NCI-H128 (cell line): Measurements from ENCODE around the gene RNF20.
"Not testable (repeated sequence)": the region's sequence is repeated elsewhere in the genome, so short reads cannot be mapped to it uniquely, and the experiment has no call there.

Source experiments
- DNase-seq: peaks from one replicate; lab custom pipeline; 2025; ENCODE audit not compliant: unreplicated experiment; lab: John Stamatoyannopoulos, UW

The RNF20 gene

GRCh38 chr9:101536351-101536750, 2.7 kb downstream of the RNF20 start:
- DNase-seq, result no peak

DNA sequence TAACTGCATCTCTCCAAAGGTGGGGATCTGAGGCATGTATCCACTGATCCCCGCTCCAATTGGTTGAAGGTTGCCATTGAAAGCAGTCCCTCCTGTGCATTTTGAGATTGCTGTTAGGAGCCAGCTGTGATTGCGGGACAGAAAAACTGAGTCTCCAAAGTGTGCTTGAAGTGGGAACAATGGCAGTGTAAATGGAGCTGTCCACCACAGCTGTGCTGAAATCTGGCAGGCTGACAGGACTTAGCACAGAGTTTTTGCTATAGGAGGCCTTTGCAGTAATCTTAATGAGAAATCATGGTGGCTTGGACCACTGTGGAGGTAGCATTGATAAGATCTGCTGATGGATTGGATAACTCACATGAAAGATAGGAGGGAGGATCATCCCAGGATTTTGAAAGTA, 3.3 kb downstream of the RNF20 start:
- no peak for DNase-seq

GRCh38 chr9:101540069-101540468, 6.4 kb downstream of the RNF20 start:
- DNase-seq, result no peak

DNA sequence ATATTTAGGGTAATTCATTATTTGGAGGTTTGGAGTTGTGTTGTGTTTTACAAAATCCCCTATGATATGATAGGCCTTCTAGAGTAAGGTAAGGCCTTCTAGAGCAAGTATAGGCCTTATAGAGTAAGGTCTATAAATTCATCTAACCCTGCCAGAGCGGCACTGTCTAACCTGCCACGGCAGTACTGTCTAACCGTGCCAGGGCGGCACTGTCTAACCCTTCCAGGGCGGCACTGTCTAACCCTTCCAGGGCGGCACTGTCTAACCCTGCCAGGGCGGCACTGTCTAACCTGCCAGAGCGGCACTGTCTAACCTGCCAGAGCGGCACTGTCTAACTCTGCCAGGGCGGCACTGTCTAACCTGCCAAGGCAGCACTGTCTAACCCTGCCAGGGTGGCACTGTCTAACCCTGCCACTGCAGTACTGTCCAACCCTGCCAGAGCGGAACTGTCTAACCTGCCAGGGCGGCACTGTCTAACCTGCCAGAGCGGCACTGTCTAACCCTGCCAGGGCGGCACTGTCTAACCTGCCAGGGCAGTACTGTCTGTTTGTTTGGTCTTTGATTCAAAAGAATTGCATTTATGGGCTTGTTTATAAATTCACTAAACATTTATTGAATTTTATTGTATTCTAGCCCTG, 9.6 kb downstream of the RNF20 start:
- no peak for DNase-seq

GRCh38 chr9:101549472-101550098, 15.9 kb downstream of the RNF20 start:
- not testable (repeated sequence) for DNase-seq

- no peak for DNase-seq
Measured at GRCh38 chr9:101561740-101562139, 28.1 kb downstream of the RNF20 start.

- no peak for DNase-seq
Measured at GRCh38 chr9:101562966-101563365, 29.3 kb downstream of the RNF20 start.

DNA sequence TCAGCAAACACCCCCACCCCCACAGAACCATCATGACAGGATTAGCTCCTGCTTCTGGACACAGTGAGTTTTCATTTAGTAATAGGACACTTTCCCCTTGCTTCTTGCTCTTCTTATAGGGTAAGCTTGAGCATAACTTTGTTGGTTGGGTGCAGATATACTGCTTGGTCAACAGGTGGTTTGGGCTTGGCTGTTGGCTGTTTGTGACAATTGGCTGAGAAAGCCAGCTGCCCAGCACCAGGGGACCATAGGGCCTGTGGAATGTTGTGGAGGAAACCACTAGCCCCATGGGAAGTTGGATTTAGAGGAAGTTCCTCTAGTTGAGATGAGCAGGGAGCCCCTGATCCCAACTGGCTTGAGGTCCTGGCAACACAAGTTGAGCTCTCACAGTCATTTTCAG, 30.6 kb downstream of the RNF20 start:
- no peak for DNase-seq

DNA sequence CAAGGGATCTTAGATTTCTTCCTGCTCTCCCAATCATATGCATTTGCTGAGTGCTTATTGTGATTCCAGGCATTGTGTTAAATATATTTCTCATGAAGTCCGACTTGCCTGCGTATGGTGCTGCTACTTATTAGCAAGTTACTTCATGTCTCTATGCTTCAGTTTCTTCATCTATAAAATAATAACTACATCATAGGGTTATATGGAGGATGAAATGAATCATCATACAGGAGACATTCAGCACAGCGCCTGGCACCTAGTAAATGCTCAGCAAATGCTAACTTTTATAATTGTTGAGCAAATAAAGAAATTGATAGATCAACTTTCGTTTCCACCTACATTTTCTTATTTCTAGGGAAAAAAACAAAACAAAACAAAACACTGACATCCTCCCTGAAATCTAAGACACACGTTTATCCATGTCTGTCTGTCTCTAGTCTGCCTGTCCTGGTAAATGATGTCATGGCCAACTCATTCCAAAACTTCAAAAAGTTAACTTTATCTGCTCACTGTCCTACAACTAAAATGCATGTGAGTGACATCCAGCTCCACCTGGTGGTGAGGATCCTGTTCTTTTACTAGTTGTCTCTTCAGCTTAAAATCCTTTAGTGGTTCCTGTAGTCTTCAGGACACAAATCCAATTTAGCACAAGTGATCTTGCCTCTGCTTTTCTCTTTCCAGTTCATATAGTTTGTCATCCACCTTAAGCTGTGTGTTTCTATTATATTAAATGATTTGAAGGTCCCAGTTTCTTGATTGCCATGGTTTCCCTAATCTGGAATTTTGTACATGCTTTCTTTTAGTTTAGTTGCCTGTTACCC, 33.5 kb downstream of the RNF20 start:
- DNase-seq, result no peak

- DNase-seq, result no peak
Measured at GRCh38 chr9:101567725-101568350, 34.2 kb downstream of the RNF20 start.

- DNase-seq, result no peak
Measured at GRCh38 chr9:101569741-101570501, 36.3 kb downstream of the RNF20 start.

- no peak for DNase-seq
Measured at GRCh38 chr9:101571114-101571513, 37.5 kb downstream of the RNF20 start.

- DNase-seq, result no peak
Measured at GRCh38 chr9:101572316-101572715, 38.7 kb downstream of the RNF20 start.

- DNase-seq, result no peak
Measured at GRCh38 chr9:101574731-101575333, 41.2 kb downstream of the RNF20 start.

- no peak for DNase-seq
Measured at GRCh38 chr9:101578378-101578777, 44.7 kb downstream of the RNF20 start.

DNA sequence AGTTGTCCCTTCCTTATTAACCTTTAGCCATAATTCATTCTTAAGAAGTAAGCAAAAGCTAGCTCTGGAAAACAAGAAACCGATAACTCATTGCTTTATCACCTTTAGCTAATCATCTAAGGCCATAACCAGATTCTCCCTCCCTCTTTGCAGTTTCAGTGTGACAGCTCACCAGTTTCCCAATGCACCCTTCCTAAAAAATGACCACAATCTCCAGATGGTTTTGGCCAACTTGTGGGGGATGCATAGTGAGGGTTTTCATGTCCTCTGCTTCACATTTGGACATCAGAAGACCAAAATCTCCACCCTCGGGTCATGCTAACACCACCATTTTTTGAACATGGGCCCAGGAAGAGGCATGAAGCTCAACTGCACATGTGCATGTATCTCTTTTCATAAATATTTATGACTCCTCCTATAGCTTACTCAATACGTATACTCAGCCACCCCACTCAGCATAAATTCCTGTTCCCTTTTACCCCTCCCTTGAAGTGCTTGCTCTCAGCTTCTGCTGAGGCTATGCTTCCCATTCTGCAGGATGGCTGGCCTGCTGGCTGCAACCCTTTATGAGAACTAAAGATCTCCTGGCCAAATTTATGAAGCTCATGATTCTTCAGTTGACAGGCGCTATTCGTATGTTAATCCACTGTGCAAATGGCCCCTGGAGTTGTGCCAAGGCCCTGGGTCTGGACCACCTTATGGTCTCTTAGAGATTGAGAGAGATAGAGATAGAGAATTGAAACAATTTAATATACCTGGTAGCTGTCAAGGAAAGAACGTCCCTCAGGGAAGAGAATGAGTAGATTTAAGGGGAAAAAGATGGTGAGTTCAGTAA, 46.3 kb downstream of the RNF20 start:
- no peak for DNase-seq

DNA sequence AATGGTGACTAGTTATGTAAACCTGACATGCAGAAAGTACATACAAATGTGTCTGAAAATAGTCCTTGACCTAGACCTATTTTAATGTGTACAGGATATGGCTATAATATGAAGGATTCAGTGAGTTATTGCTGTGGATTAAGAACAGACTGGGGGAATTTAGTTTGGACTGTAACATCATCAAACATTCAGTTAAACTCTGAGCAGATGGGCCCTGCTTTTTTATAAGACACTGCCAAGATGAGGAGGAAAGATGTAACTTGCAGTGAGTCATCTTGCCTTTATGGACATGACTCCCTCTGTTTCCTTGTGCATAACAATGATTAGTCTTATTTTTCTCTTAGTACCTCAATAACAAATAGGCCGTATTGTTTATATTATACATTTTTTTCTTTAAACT, 48.9 kb downstream of the RNF20 start:
- DNase-seq, result no peak

DNA sequence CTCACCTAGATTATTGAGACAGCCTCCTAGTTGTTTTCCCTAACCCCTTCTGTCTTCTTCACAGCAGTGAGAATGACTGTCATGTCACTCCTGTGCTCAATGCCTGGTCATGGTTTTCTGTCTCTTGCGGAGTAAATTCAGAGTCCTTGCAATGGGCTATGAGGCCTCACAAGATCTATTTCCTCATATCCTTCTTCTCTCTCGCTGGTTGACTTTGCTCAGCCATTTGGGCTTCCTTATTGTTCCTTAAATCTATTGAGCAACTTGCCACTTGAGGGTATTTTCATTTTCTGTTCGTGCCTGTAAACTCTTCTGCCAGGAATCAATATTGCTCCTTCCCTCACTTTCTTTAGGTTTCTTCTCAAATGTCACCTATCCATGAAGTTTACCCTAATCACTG, 52.1 kb downstream of the RNF20 start:
- DNase-seq, result no peak

- DNase-seq, result no peak
Measured at GRCh38 chr9:101586651-101587050, 53.0 kb downstream of the RNF20 start.
